NCI-H2029 (cell line): ENCODE results near the gene RER1.

Experiments
- DNase-seq: peaks from one replicate; lab custom pipeline; 2025; lab: John Stamatoyannopoulos, UW

The RER1 gene

DNA sequence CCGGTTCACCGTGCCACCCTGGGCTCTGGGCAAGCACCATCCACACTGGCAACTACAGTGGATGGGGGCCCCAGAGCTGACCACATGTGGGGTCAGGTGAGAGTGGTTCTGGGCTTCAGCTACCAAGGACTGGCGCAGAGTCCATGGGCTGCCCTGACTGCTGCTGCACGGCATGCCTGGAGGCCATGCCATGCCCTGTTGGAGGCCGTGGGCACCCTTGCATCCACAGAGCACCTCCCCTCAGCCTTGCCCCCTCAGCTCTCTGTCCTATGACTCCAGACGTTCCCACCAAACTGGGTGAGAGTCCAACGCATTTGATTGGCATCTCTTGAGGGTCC is 15.7 kb upstream of the RER1 start:
- no peak for DNase-seq

- DNase-seq = no peak
These were observed 15.3 kb upstream of the RER1 start for GRCh38 chr1:2376261-2376741.

DNA sequence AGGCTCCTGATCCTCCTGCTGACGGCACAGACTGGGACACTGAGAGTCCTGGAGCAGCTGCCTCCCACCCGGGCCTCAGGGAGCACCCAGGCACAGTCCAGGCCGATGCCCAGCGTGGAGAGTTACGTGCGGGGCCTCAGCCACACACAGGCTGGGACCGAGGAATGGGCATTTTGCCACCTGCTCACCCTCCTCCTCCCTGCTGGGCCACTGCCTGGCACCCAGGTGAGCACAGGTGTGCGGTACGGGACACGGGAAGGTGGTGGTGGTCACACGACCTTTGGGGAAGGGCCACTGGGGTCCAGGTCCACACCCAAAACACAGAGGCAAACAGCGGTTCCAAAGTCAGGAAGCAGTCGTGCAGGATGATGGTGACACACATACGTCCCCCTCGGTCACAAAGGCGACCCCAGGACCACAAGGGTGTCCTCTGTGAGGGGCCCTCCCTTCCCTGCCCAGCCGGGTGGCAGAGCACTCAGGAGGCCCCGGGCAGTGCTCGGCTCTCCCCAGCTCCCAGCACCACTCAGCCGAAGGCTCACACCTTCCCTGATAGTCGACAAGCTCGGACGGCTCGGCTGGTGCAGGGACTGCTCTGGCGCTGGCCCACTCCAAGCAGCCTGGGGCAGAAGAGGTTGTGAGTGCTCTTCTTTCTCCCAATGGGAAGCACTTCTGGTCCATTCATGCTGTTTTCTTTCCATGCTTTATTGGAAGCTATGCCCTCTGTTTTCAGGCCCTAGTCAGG is 14.5 kb upstream of the RER1 start:
- DNase-seq = no peak

DNA sequence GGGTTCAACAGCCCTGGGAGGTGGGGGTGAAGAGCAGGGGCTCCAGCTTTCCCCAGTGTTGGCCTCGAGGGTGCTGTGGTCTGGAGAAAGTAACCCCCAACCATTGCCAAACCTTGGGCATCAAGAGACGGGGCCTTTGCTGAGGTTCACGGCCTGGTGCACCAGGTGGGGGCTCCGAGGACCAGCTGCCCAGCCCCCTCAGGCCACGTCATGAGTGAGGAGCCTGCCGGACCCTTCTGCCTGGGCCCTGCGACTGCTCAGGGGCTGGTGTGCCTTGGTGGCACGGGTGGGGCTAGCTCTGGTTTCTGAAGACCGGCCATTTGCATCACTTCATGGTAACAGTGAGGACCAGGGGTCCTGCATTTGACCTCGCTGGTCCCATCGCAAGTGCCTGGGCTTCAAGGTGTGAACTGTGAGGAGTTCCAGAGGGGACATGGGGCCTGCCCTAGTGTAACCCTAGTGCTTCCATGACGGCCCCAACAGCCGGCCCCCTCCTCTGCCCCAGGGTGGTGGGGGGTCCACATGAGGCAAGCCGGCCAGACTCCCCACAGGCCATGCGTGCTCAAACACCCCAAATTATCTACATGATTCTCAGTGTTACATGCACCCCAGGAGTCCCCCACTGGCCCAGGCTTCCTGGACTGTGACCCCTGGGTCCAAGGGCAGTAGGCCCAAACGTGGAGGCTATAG is 13.7 kb upstream of the RER1 start:
- no peak for DNase-seq

GRCh38 chr1:2378441-2378851 is 13.2 kb upstream of the RER1 start:
- no peak for DNase-seq

- no peak for DNase-seq
These were observed 12.5 kb upstream of the RER1 start for GRCh38 chr1:2378956-2379732.

- DNase-seq = no peak
These were observed 11.8 kb upstream of the RER1 start for GRCh38 chr1:2379733-2380404.

DNA sequence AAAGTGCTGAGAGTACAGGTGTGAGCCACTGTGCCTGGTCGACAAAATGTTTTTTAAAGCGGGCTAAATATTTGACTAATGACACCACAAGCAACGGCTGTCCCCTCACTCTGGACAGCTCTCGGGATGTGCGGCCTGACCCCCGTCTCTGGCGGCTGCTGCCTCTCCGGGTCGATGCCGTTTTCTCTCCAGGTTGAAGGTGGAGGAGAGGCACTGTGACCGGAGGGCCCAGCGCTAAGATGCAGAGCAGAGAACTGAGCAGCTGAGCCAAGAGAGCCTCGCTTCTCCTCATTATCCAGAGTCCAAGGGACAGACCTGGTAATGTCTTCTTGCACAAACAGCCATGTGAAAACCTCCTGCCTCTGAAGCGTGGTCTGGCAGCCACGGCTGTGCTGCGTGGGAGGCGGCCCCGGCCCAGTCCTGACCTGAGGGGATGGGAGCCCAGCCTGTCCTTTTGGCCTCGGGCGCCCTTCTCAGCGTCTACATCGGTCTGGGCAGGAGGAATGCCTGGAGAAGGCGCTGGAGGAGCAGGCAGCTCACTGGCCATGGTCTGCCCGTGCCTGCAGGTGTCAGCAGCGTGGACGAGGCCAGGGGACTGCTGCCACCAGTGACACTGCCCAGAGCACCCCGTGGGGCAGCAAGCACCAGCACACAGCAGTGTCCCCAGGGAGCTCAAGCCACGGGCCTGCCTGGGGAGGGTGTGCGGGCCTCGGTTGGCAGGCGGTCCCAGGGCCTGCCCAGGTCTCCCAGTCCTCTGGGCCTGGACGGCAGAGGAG is 10.6 kb upstream of the RER1 start:
- no peak for DNase-seq

DNA sequence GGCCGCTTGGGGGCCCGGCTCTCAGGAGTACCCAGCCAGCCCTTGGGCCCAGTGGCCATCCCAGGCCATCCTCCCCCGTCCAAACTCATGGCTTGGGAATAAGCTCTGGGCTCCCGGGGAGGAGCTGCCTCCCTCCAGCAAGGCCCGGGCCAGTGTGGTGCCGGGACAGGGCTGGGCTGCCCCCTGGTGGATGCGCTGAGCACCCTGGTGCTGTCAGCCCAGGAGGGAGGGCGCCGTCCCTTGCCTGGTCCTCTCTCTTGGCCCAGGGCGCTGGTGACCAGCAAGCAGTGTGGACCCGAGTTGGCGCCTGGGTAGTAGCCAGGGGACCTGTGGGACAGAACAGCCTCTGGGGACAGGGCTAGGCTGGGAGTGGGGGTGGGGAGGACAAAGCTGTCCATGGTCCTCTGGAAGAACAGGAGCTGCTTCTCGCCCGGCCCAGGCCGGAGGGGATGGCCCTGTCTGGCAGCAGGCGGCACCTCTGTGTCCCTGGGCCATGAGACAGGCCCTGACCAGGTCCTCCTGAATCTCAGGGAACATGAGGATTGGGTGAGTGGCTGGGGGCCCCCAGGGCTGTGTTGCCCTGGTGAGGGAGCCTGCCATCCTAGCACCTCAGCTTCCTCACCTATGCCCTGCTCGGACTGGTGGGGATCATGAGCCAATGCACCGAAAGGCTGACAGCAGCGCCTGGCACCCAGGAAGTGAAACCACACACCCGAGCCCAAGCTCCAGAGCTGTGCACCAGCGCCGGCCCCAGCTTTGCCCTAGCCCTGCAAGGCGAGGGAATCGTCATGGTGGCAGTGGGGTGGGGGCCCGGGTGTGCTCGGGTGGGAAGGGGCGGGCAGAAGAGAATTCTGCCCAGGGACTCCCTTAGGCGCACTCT is 9.7 kb upstream of the RER1 start:
- no peak for DNase-seq

DNA sequence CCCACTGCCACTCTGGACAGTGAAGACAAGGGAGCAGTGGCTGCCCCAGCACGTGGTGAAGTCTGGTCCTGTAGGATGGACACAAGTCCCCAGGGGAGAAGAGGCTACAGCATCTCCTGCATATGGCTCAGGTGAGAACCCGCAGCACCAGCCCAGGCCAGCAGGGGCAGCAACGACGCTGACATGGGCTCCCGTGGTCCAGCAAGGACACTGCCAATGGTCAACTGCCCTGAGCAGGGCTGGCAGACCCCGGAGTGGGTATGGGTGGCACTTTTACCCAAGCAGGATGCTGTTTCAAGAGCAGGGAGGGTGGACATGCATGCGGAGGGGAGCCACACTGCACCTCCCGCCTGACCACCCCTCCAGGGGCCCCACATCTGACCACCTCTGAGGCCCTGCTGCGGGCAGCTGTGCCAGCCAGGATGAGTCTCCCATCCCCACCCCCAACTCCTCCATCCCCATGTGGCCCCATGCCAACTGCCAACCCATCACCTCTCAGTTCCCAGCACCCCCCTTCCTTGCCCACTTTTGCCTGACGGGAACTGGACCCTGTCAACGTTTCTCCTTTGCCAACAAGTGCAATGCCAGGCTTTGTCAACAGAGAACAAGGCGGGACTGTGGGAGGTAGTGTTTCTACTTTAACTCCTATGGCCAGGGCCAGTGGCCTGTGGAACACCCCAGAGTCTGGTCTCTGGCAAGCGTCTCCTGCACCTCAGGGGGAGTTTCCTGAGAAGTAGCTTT is 8.8 kb upstream of the RER1 start:
- DNase-seq = no peak

GRCh38 chr1:2383576-2383975 is 8.1 kb upstream of the RER1 start:
- DNase-seq = no peak

- DNase-seq = no peak
These were observed 7.3 kb upstream of the RER1 start for GRCh38 chr1:2384130-2384860.

DNA sequence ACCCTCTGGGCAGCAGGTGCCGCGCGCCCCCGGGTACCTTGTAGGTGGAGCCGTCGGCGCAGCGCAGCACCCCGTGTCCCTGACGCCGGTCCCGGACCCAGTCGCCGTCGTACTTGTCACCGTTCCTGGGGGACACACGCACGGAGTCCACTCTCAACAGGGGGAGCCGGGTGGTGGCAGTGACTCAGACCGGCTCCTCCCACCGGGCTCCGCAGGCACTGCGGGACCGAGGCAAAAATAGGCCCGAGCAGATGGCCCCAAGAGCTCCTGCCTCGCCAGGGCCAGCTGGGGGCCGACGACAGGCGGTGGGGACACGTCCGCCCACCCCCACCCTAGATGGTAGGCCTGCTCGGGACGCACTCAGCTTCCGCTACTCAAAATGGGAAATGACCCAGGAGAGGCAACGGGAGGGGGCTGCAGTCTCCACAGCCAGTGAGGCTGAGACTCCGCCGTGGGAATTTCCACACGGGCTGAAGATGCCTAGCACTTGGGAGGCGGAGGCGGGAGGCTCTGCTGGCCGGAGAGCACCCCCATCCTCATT is 6.6 kb upstream of the RER1 start:
- DNase-seq = no peak

GRCh38 chr1:2385606-2386280 is 5.9 kb upstream of the RER1 start:
- DNase-seq = no peak

GRCh38 chr1:2386636-2387611 is 4.7 kb upstream of the RER1 start:
- DNase-seq = no peak

DNA sequence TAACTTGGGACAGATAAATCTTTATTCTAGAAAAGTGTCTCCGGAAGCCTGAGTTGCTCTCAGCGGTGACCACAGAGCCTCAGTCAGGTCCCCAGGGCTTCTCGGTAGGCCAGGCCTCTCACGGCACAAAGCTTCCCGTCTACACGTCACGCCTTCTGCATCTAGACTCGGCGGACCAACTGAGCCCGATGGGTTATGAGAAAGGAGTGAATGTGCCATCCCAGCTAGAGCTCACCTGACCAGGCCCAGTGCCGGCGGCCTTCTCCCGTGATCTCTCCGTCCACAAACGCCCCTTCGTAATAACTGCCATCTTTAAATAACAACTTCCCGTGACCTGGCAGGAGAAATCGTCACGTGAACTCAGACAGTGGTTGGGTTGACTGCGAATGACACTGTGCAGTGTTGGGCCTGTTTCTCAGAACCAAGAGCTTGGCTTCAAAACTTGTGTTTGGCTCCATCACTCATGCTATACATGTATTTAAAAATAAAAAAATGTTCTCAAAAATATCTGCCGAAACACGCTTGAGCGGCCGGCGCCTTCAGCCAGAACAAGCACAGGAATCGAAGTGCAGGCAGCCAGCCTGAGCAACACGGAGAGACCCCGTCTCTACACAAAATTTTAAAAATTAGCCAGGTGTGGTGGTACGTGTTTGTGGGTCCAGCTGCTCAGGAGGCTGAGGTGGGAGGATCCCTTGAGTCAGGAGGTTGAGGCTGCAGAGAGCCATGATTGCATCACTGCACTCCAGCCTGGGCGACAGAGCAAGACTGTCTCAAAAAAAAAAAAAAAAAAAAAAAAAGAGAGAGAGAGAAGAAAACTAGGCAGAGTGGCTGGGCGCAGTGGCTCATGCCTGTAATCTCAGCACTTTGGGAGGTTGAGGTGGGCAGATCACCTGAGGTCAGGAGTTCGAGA is 3.4 kb upstream of the RER1 start:
- DNase-seq = no peak
